Stimulated activated CD4-positive, alpha-beta T cell treated with anti-CD3 and anti-CD28 coated beads, Interleukin-12 subunit alpha, Interleukin-12 subunit beta, amount 100 ng/mL, for 24 hours (primary cell): ENCODE data around the gene TPM2.
"Not testable (repeated sequence)": the region's sequence is repeated elsewhere in the genome, so short reads cannot be mapped to it uniquely, and the experiment has no call there.

ENCODE experiments used
- DNase-seq, 2 experiments: peaks; one replicate each; pipeline ENCODE4 v3.0.0-alpha.2; 2020; ENCODE audit warnings: low read depth in 2 of 2

The TPM2 gene

GRCh38 chr9:35656348-35656747 lies 33.4 kb downstream of the TPM2 start:
- no peak for DNase-seq

GRCh38 chr9:35653611-35654010 lies 36.1 kb downstream of the TPM2 start:
- DNase-seq, result no peak

- no peak for DNase-seq
Measured at GRCh38 chr9:35652829-35653209, 36.9 kb downstream of the TPM2 start.

- no peak for DNase-seq
Measured at GRCh38 chr9:35651956-35652828, 37.5 kb downstream of the TPM2 start.

GRCh38 chr9:35650341-35651158 lies 39.2 kb downstream of the TPM2 start, which contains the start of gene SIT1:
Gene SIT1 (minus strand): TSS chr9:35650931. CDS start chr9:35650853, 78 bp downstream.
- DNase-seq, result peak in 1 of 2 experiments; percentile 36

GRCh38 chr9:35649431-35650340 lies 40.0 kb downstream of the TPM2 start:
- no peak for DNase-seq

- peak; percentile 76 to 88 for DNase-seq
Measured at GRCh38 chr9:35646533-35647265, 43.0 kb downstream of the TPM2 start.

- DNase-seq, result no peak
Measured at GRCh38 chr9:35646153-35646532, 43.6 kb downstream of the TPM2 start.

- not testable (repeated sequence) for DNase-seq
Measured at GRCh38 chr9:35645736-35646135, 44.0 kb downstream of the TPM2 start.

- no peak for DNase-seq
Measured at GRCh38 chr9:35643046-35643445, 46.7 kb downstream of the TPM2 start.

GRCh38 chr9:35641478-35641877 lies 48.2 kb downstream of the TPM2 start:
- DNase-seq, result not testable (repeated sequence)

- DNase-seq, result not testable (repeated sequence)
Measured at GRCh38 chr9:35640431-35640830, 49.3 kb downstream of the TPM2 start.

- DNase-seq, result no peak
Measured at GRCh38 chr9:35639631-35640030, 50.1 kb downstream of the TPM2 start.

- not testable (repeated sequence) for DNase-seq
Measured at GRCh38 chr9:35639225-35639624, 50.5 kb downstream of the TPM2 start.

GRCh38 chr9:35638751-35639150 lies 51.0 kb downstream of the TPM2 start:
- not testable (repeated sequence) for DNase-seq

- DNase-seq, result not testable (repeated sequence)
Measured at GRCh38 chr9:35637427-35637955, 52.2 kb downstream of the TPM2 start.

- not testable (repeated sequence) for DNase-seq
Measured at GRCh38 chr9:35636877-35637246, 52.9 kb downstream of the TPM2 start.

- DNase-seq, result no peak
Measured at GRCh38 chr9:35636135-35636876, 53.4 kb downstream of the TPM2 start.

- no peak for DNase-seq
Measured at GRCh38 chr9:35635730-35636129, 54.0 kb downstream of the TPM2 start.
